PC-9 (cell line): ENCODE data around the gene RNU1-1. TPM values are rescaled to one million over a fixed set of nuclear protein-coding genes. Genes with fewer than 3 reads are reported as not detected.
"Not testable (repeated sequence)": the region's sequence is repeated elsewhere in the genome, so short reads cannot be mapped to it uniquely, and the experiment has no call there.

ENCODE experiments used
- BruUV-seq: library from RNA; stranded (reverse); fragments of 400-500 nt; replicated peaks from 2 replicates; lab custom pipeline; 2021; lab: Mats Ljungman, UMichigan
- CTCF ChIA-PET: fragments of 300-600 bp; sonication (Branson Sonifier 250); formaldehyde crosslinking; loops from one replicate; lab custom pipeline; 2022; ENCODE audit warnings: antibody characterized with exemption; lab: Charles Lee
- POLR2A ChIA-PET: fragments of 300-600 bp; sonication (Branson Sonifier 250); formaldehyde crosslinking; loops from one replicate; lab custom pipeline; 2022; ENCODE audit warnings: antibody characterized with exemption; ENCODE audit not compliant: unreplicated experiment; lab: Charles Lee
- DNase-seq, 2 experiments: peaks; one replicate each; pipeline versions ENCODE4 v3.0.0 to v3.0.0-alpha.2; 2015 to 2022; ENCODE audit warnings: mixed read lengths in 1 of 2
- H2AFZ ChIP-seq: fragments of 200-600 bp; sonication (generic); 2 replicates; pipeline ENCODE4 v1.8.1; 2017; ENCODE audit warnings: antibody characterized with exemption
- H3F3A ChIP-seq: fragments of 200-600 bp; sonication (generic); 2 replicates; pipeline ENCODE4 v1.8.1; 2017; ENCODE audit warnings: antibody characterized with exemption, mild to moderate bottlenecking, low read depth; ENCODE audit not compliant: insufficient read depth
- H3K27ac ChIP-seq: fragments of 200-600 bp; sonication (generic); 2 replicates; pipeline ENCODE4 v1.6.1; 2016; ENCODE audit warnings: mixed run types
- H3K27me3 ChIP-seq: fragments of 200-600 bp; sonication (generic); 2 replicates; pipeline ENCODE4 v1.6.1; 2016; ENCODE audit warnings: low read depth, mixed run types; ENCODE audit not compliant: insufficient read depth
- H3K36me3 ChIP-seq: fragments of 200-600 bp; sonication (generic); 2 replicates; pipeline ENCODE4 v1.6.1; 2016; ENCODE audit warnings: low read depth, mixed run types
- H3K4me1 ChIP-seq: fragments of 200-600 bp; sonication (generic); replicated peaks from 2 replicates; pipeline ENCODE4 v1.6.1; 2016; ENCODE audit warnings: mixed run types; ENCODE audit not compliant: insufficient read depth
- H3K4me2 ChIP-seq: fragments of 200-600 bp; sonication (generic); 2 replicates; pipeline ENCODE4 v1.6.1; 2017; ENCODE audit warnings: mixed run types
- H3K4me3 ChIP-seq: fragments of 200-600 bp; sonication (generic); 2 replicates; pipeline ENCODE4 v1.6.1; 2016; ENCODE audit warnings: mixed run types
- H3K79me2 ChIP-seq: fragments of 200-600 bp; sonication (generic); 2 replicates; pipeline ENCODE4 v1.6.1; 2017; ENCODE audit warnings: low read depth, mixed run types
- H3K9me2 ChIP-seq: fragments of 200-600 bp; sonication (generic); 2 replicates; pipeline ENCODE4 v1.8.1; 2017; ENCODE audit warnings: mild to moderate bottlenecking; ENCODE audit not compliant: insufficient read depth
- H3K9me3 ChIP-seq: fragments of 200-600 bp; sonication (generic); 2 replicates; pipeline ENCODE4 v1.8.1; 2016; ENCODE audit warnings: low read depth; ENCODE audit not compliant: insufficient read depth
- H4K20me1 ChIP-seq: fragments of 200-600 bp; sonication (generic); 2 replicates; pipeline ENCODE4 v1.8.1; 2017; ENCODE audit not compliant: insufficient read depth
- CTCF ChIP-seq: fragments of 200-600 bp; sonication (generic); conservative IDR thresholded peaks from 2 replicates; pipeline ENCODE4 v1.6.1; 2017; ENCODE audit warnings: mixed run types, antibody characterized with exemption, mild to moderate bottlenecking, moderate library complexity
- EZH2 ChIP-seq: fragments of 200-600 bp; sonication (generic); IDR thresholded peaks from 2 replicates; pipeline ENCODE4 v1.8.0; 2017; ENCODE audit warnings: antibody characterized with exemption, low read depth
- intact Hi-C: fragments of 100-400 bp; cut with micrococcal nuclease; formaldehyde crosslinking; loops from one replicate; pipeline ENCODE4 v1.10.0; 2022; ENCODE audit not compliant: unreplicated experiment
- total RNA-seq: library from RNA; stranded (reverse); gene quantifications from 2 replicates; pipeline ENCODE4 v1.2.3, GENCODE V29; 2021

The RNU1-1 gene
- total RNA-seq, 1 experiment from 2014 or later: 1,333 TPM

- intact Hi-C loops: no loop called here
- no peaks in the 10 kb centered on the region for H4K20me1 ChIP-seq
- no peaks in the 10 kb centered on the region for H3F3A ChIP-seq
- no peaks in the 10 kb centered on the region for H3K9me2 ChIP-seq
- POLR2A ChIA-PET: no interaction called here
- no peak overlapping the region for H3K4me3 ChIP-seq
- no TSS peak for BruUV-seq
- CTCF ChIA-PET: no interaction called here
- H3K36me3 ChIP-seq: no peaks in the 10 kb centered on the region
- no peaks in the 10 kb centered on the region for H3K27me3 ChIP-seq
- no peak overlapping the region for H3K27ac ChIP-seq
- TF ChIP-seq EZH2 (no peak), CTCF (no peak)
- no peak for DNase-seq
- H2AFZ ChIP-seq: no peak overlapping the region
- no peak overlapping the region for H3K4me2 ChIP-seq
- no peaks in the 10 kb centered on the region for H3K9me3 ChIP-seq
- no peaks in the 10 kb centered on the region for H3K79me2 ChIP-seq
- no peaks in the 10 kb centered on the region for H3K4me1 ChIP-seq
Observed at GRCh38 chr1:16491056-16491675, 22.9 kb downstream of the RNU1-1 start.

- CTCF ChIA-PET, H3K4me2 ChIP-seq, H3K9me3 ChIP-seq, H3K9me2 ChIP-seq, POLR2A ChIA-PET, H3K27me3 ChIP-seq, H2AFZ ChIP-seq, BruUV-seq, H3F3A ChIP-seq, H3K4me3 ChIP-seq, DNase-seq, H3K79me2 ChIP-seq, H3K36me3 ChIP-seq, intact Hi-C loops, H4K20me1 ChIP-seq, H3K27ac ChIP-seq, H3K4me1 ChIP-seq: not testable (repeated sequence)
Observed at GRCh38 chr1:16489195-16489880, 24.7 kb downstream of the RNU1-1 start.

GRCh38 chr1:16487011-16487410, 27.1 kb downstream of the RNU1-1 start:
- POLR2A ChIA-PET, CTCF ChIA-PET, H3K4me2 ChIP-seq: not testable (repeated sequence)

GRCh38 chr1:16486316-16486715, 27.8 kb downstream of the RNU1-1 start:
- H4K20me1 ChIP-seq, H3K36me3 ChIP-seq, H3K4me3 ChIP-seq, H3K4me2 ChIP-seq, CTCF ChIA-PET, intact Hi-C loops, POLR2A ChIA-PET, H2AFZ ChIP-seq, H3K9me3 ChIP-seq, H3K79me2 ChIP-seq, BruUV-seq, H3K9me2 ChIP-seq, H3K4me1 ChIP-seq, H3F3A ChIP-seq, H3K27ac ChIP-seq, DNase-seq, H3K27me3 ChIP-seq: not testable (repeated sequence)

More at GRCh38 chr1:16487011-16487410, 27.1 kb downstream of the RNU1-1 start:
- H3K36me3 ChIP-seq, intact Hi-C loops, H3K27me3 ChIP-seq, H3K4me3 ChIP-seq, H3K9me3 ChIP-seq, H3K4me1 ChIP-seq, H3F3A ChIP-seq, BruUV-seq, H2AFZ ChIP-seq, H3K27ac ChIP-seq, H4K20me1 ChIP-seq, H3K9me2 ChIP-seq, DNase-seq, H3K79me2 ChIP-seq: not testable (repeated sequence)
